GM12878 (cell line): ENCODE results near the gene IQGAP2. TPM values are rescaled to one million over a fixed set of nuclear protein-coding genes. Genes with fewer than 3 reads are reported as not detected.

Experiments used
- ATAC-seq: fragments of 200-7000 bp; cut with Tn5 transposase; 3 replicates; pipeline ENCODE4 v1.9.1; 2020; ENCODE audit warnings: mild to moderate bottlenecking, moderate library complexity
- BruUV-seq: library from RNA; stranded (reverse); fragments of 400-500 nt; replicated peaks from 2 replicates; lab custom pipeline; 2021; lab: Mats Ljungman, UMichigan
- CTCF ChIA-PET: fragments of 300-600 bp; sonication (Branson Sonifier 250); formaldehyde crosslinking; extraction: SDS; loops from one replicate; lab custom pipeline; 2021; ENCODE audit warnings: inconsistent platforms; lab: Yijun Ruan, JAX
- POLR2A ChIA-PET: fragments of 350-600 bp; formaldehyde crosslinking; extraction: SDS; loops from one replicate; lab custom pipeline; 2021; ENCODE audit warnings: inconsistent platforms; lab: Charles Lee
- RAD21 ChIA-PET: fragments of 300-600 bp; sonication (Branson Sonifier 250); formaldehyde crosslinking; loops from one replicate; lab custom pipeline; 2023; ENCODE audit warnings: antibody characterized with exemption; ENCODE audit not compliant: unreplicated experiment; lab: Charles Lee
- SMC1A ChIA-PET: fragments of 300-600 bp; sonication (Branson Sonifier 250); formaldehyde crosslinking; loops from one replicate; lab custom pipeline; 2023; ENCODE audit not compliant: unreplicated experiment, uncharacterized antibody; lab: Charles Lee
- DNase-seq: peaks from one replicate; pipeline ENCODE4 v3.0.0-alpha.2; 2011; ENCODE audit warnings: low read depth, low spot score
- FAIRE-seq: peaks from 3 replicates; lab custom pipeline; 2011; peaks lifted over from hg19 to GRCh38; lab: Jason Lieb, UNC
- H2AFZ ChIP-seq: 2 replicates; pipeline ENCODE4 v1.6.0; 2011; ENCODE audit warnings: low read depth, low read length, control low read depth; ENCODE audit not compliant: control insufficient read depth
- H3K27ac ChIP-seq: 2 replicates; pipeline ENCODE4 v1.5.1; 2011; ENCODE audit warnings: control low read depth; ENCODE audit not compliant: control insufficient read depth, insufficient read depth
- H3K27me3 ChIP-seq, 2 experiments: replicated peaks in 1 of 2; 2 replicates each; pipeline versions ENCODE4 v1.6.0 to v1.6.1; 2011; ENCODE audit warnings: low read length in 1 of 2; ENCODE audit not compliant: control insufficient read depth in 2 of 2, insufficient read depth in 2 of 2
- H3K36me3 ChIP-seq, 2 experiments: 2 replicates each; pipeline ENCODE4 v1.5.1; 2011; ENCODE audit warnings: low read length in 1 of 2; ENCODE audit not compliant: control insufficient read depth in 2 of 2, insufficient read depth in 2 of 2
- H3K4me1 ChIP-seq: 2 replicates; pipeline ENCODE4 v1.6.1; 2011; ENCODE audit warnings: mild to moderate bottlenecking, low read length, moderate library complexity, mixed read lengths; ENCODE audit not compliant: control insufficient read depth, insufficient read depth
- H3K4me2 ChIP-seq: 2 replicates; pipeline ENCODE4 v1.6.0; 2011; ENCODE audit warnings: control low read depth; ENCODE audit not compliant: control insufficient read depth, insufficient read depth
- H3K4me3 ChIP-seq: fragments of 200-600 bp; sonication (generic); 2 replicates; pipeline ENCODE4 v1.5.1; 2016
- H3K79me2 ChIP-seq: 2 replicates; pipeline ENCODE4 v1.6.0; 2011; ENCODE audit warnings: low read length; ENCODE audit not compliant: control insufficient read depth, insufficient read depth
- H3K9ac ChIP-seq: 2 replicates; pipeline ENCODE4 v1.8.0; 2011; ENCODE audit warnings: low read length, control low read depth, mixed read lengths; ENCODE audit not compliant: control insufficient read depth, insufficient read depth
- H3K9me3 ChIP-seq: replicated peaks from 3 replicates; pipeline ENCODE4 v1.5.1; 2011; ENCODE audit warnings: mild to moderate bottlenecking, low read length; ENCODE audit not compliant: control insufficient read depth, insufficient read depth
- H4K20me1 ChIP-seq: 2 replicates; pipeline ENCODE4 v1.6.0; 2011; ENCODE audit not compliant: control insufficient read depth, insufficient read depth
- BCLAF1 ChIP-seq: fragments of 450-650 bp; IDR thresholded peaks from 2 replicates; pipeline ENCODE4 v1.6.1; 2017; ENCODE audit warnings: antibody characterized with exemption, mild to moderate bottlenecking, moderate library complexity
- CREB1 ChIP-seq: IDR thresholded peaks from 2 replicates; pipeline ENCODE4 v1.6.1; 2012; ENCODE audit warnings: low read depth, mild to moderate bottlenecking, inconsistent platforms
- MAX ChIP-seq: IDR thresholded peaks from 2 replicates; pipeline ENCODE4 v1.6.1; 2012; ENCODE audit warnings: low read depth, low read length, improper control_type of control experiment
- NFYB ChIP-seq: IDR thresholded peaks from 2 replicates; pipeline ENCODE4 v1.6.1; 2011; ENCODE audit warnings: low read depth, mild to moderate bottlenecking, low read length, improper control_type of control experiment, moderate library complexity; ENCODE audit not compliant: insufficient read depth
- NR2C2 ChIP-seq: IDR thresholded peaks from 2 replicates; pipeline ENCODE4 v1.6.1; 2011; ENCODE audit warnings: borderline replicate concordance, low read depth; ENCODE audit not compliant: control insufficient read depth, insufficient read length
- PML ChIP-seq: IDR thresholded peaks from 2 replicates; pipeline ENCODE4 v1.6.1; 2012; ENCODE audit warnings: low read length, inconsistent platforms
- POLR2A ChIP-seq: IDR thresholded peaks from 2 replicates; pipeline ENCODE4 v1.6.1; 2011; ENCODE audit warnings: low read depth, mild to moderate bottlenecking, low read length
- POLR2AphosphoS2 ChIP-seq: IDR thresholded peaks from 2 replicates; pipeline ENCODE4 v1.6.1; 2011; ENCODE audit warnings: low read depth, mild to moderate bottlenecking, low read length, improper control_type of control experiment, moderate library complexity
- STAT3 ChIP-seq: IDR thresholded peaks from 2 replicates; pipeline ENCODE4 v1.6.1; 2011; ENCODE audit warnings: low read depth, low read length, improper control_type of control experiment
- ZBED1 ChIP-seq: IDR thresholded peaks from 2 replicates; pipeline ENCODE4 v1.6.1; 2016; ENCODE audit warnings: borderline replicate concordance
- ZBTB33 ChIP-seq: fragments of 450-650 bp; IDR thresholded peaks from 2 replicates; pipeline ENCODE4 v1.6.1; 2017; ENCODE audit warnings: mild to moderate bottlenecking
- ZNF24 ChIP-seq: fragments of 450-650 bp; IDR thresholded peaks from 2 replicates; pipeline ENCODE4 v1.6.1; 2017; ENCODE audit warnings: antibody characterized with exemption, mild to moderate bottlenecking
- WGBS: methylation state at CpG from one replicate; pipeline ENCODE4 v1.1.6; 2016; ENCODE audit warnings: low lambda C conversion rate; ENCODE audit not compliant: insufficient replicate concordance, insufficient coverage; ENCODE audit errors: missing lambda C conversion rate; 5-methylcytosine and 5-hydroxymethylcytosine counted together
- in situ Hi-C: fragments of 300-500 bp; cut with MboI; formaldehyde crosslinking; loops from 9 replicates; pipeline ENCODE4 v1.14.3; 2018; ENCODE audit warnings: mixed read lengths
- intact Hi-C: fragments of 100-400 bp; cut with micrococcal nuclease; formaldehyde crosslinking; loops from one replicate; pipeline ENCODE4 v1.14.2; 2022; ENCODE audit not compliant: unreplicated experiment
- polyA plus RNA-seq, 11 experiments: library from polyadenylated mRNA; depleted of rRNA in 4 of 11; unstranded in 6 of 11; stranded (reverse) in 5 of 11; fragments of >200 nt; fragmentation: Nextera tagmentation in 4 of 11; fragmentation: Illumina TruSeq in 1 of 11; extraction: Ambion mirVana in 4 of 11; extraction: Trizol in 1 of 11; gene quantifications; 1 replicate in 1 of 11; 2 replicates in 10 of 11; pipeline versions ENCODE4 v1.2.1 to v1.2.3, GENCODE V29; 2011 to 2016; ENCODE audit warnings: inconsistent platforms in 2 of 11, missing spikeins in 2 of 11, low read depth in 1 of 11
- total RNA-seq, 4 experiments: library from RNA; depleted of rRNA in 3 of 4; stranded (reverse); fragments of >200 nt in 3 of 4; fragmentation: Illumina TruSeq in 1 of 4; extraction: Trizol in 1 of 4; gene quantifications; 2 replicates each; pipeline versions ENCODE4 v1.2.1 to v1.2.3, GENCODE V29; 2013 to 2021

The IQGAP2 gene
- total and polyA plus RNA-seq, 10 of the 15 experiments (the other 5 are each of a cell fraction or from before 2014, with no cell fraction given), result 14.5 to 41.4 (median 21.8) TPM

- Histone ChIP-seq H3K27me3 (no peaks in the 10 kb centered on the region), H3K9ac (no peak overlapping the region), H3K36me3 (no peaks in the 10 kb centered on the region), H3K4me2 (no peak overlapping the region), H4K20me1 (no peaks in the 10 kb centered on the region), H3K9me3 (no peaks in the 10 kb centered on the region), H3K27ac (no peak overlapping the region), H3K4me1 (no peaks in the 10 kb centered on the region), H3K4me3 (no peak overlapping the region), H3K79me2 (no peaks in the 10 kb centered on the region), H2AFZ (no peak overlapping the region)
- RAD21 ChIA-PET, result no interaction called here
- intact Hi-C loops, result no loop called here
- DNase-seq (no peak), ATAC-seq (no peak), FAIRE-seq (no peak)
- in situ Hi-C loops, result no loop called here
- no TSS peak for BruUV-seq
- POLR2A ChIA-PET, result no interaction called here
- CTCF ChIA-PET, result no interaction called here
- WGBS, result 61% methylated on average over 5 of the region's 5 CpGs
- SMC1A ChIA-PET, result no interaction called here
- no peak for TF ChIP-seq NR2C2
- TF ChIP-seq NFYB, result no peak
- no peak for TF ChIP-seq POLR2AphosphoS2
- TF ChIP-seq BCLAF1, result no peak
- TF ChIP-seq ZBED1, result no peak
- no peak for TF ChIP-seq PML
- no peak for TF ChIP-seq MAX
- no peak for TF ChIP-seq POLR2A
- TF ChIP-seq CREB1, result no peak
- TF ChIP-seq ZNF24, result no peak
- TF ChIP-seq STAT3, result no peak
- TF ChIP-seq ZBTB33, result no peak
These were observed 42.7 kb downstream of the IQGAP2 start for GRCh38 chr5:76445830-76446229.
